H1 (cell line): ENCODE results near the gene BEX2. TPM values are rescaled to one million over a fixed set of nuclear protein-coding genes. Genes with fewer than 3 reads are reported as not detected.

Experiments
- CTCF ChIA-PET: fragments of 300-600 bp; sonication (Branson Sonifier 250); formaldehyde crosslinking; loops from one replicate; lab custom pipeline; 2021; ENCODE audit not compliant: partially characterized antibody; lab: Charles Lee
- POLR2A ChIA-PET: fragments of 300-600 bp; sonication (Branson Sonifier 250); formaldehyde crosslinking; loops from one replicate; lab custom pipeline; 2021; ENCODE audit warnings: inconsistent platforms; ENCODE audit not compliant: partially characterized antibody; lab: Charles Lee
- DNase-seq, 2 experiments: peaks; one replicate each; pipeline versions ENCODE4 v3.0.0 to v3.0.0-alpha.2; 2010 to 2022; ENCODE audit warnings: low spot score in 2 of 2, low read depth in 1 of 2, mixed read lengths in 1 of 2
- FAIRE-seq: peaks from 2 replicates; lab custom pipeline; 2011; peaks lifted over from hg19 to GRCh38; lab: Jason Lieb, UNC
- H2AFZ ChIP-seq: 2 replicates; pipeline ENCODE4 v1.8.1; 2012; ENCODE audit warnings: low read length, inconsistent platforms
- H2AK5ac ChIP-seq: 2 replicates; pipeline ENCODE4 v1.6.1; 2013; ENCODE audit warnings: low read depth, low read length
- H2BK120ac ChIP-seq: replicated peaks from 2 replicates; pipeline ENCODE3; 2013; ENCODE audit warnings: low read depth, low read length, inconsistent platforms
- H2BK12ac ChIP-seq: 2 replicates; pipeline ENCODE4 v1.6.1; 2013; ENCODE audit warnings: low read depth, low read length
- H2BK15ac ChIP-seq: 2 replicates; pipeline ENCODE4 v1.6.1; 2013; ENCODE audit warnings: low read length
- H2BK20ac ChIP-seq: 2 replicates; pipeline ENCODE4 v1.6.1; 2013; ENCODE audit warnings: low read length
- H2BK5ac ChIP-seq: 2 replicates; pipeline ENCODE4 v1.6.1; 2013; ENCODE audit warnings: low read depth, low read length
- H3K14ac ChIP-seq: 2 replicates; pipeline ENCODE4 v1.6.1; 2013; ENCODE audit warnings: inconsistent platforms; ENCODE audit not compliant: insufficient read length
- H3K18ac ChIP-seq: 2 replicates; pipeline ENCODE4 v1.6.1; 2013; ENCODE audit warnings: low read length; ENCODE audit errors: extremely low read depth
- H3K23ac ChIP-seq: 2 replicates; pipeline ENCODE4 v1.6.1; 2013; ENCODE audit warnings: inconsistent platforms; ENCODE audit not compliant: insufficient read length
- H3K23me2 ChIP-seq: 2 replicates; pipeline ENCODE4 v1.6.1; 2013; ENCODE audit warnings: low read depth, low read length
- H3K27ac ChIP-seq: 2 replicates; pipeline ENCODE4 v1.6.1; 2011; ENCODE audit warnings: low read depth, low read length, inconsistent platforms
- H3K27me3 ChIP-seq, 4 experiments: replicated peaks in 1 of 4; 1 replicate in 1 of 4; 2 replicates in 3 of 4; pipeline versions ENCODE4 v1.6.1 to v1.8.1; 2011 to 2013; ENCODE audit warnings: low read length in 3 of 4, mild to moderate bottlenecking in 3 of 4, inconsistent platforms in 2 of 4, mixed read lengths in 2 of 4, moderate library complexity in 1 of 4; ENCODE audit not compliant: control insufficient read depth in 3 of 4, insufficient read depth in 3 of 4; ENCODE audit errors: extremely low read depth in 1 of 4
- H3K36me3 ChIP-seq, 4 experiments: 2 replicates each; pipeline versions ENCODE4 v1.6.1 to v1.8.1; 2011 to 2013; ENCODE audit warnings: mild to moderate bottlenecking in 4 of 4, low read length in 3 of 4, moderate library complexity in 2 of 4, control low read depth in 1 of 4, inconsistent platforms in 1 of 4; ENCODE audit not compliant: insufficient read depth in 4 of 4, control insufficient read depth in 2 of 4
- H3K4ac ChIP-seq: replicated peaks from 2 replicates; pipeline ENCODE3; 2013; ENCODE audit warnings: low read length, low read depth, mixed read lengths, inconsistent platforms; ENCODE audit not compliant: insufficient read length
- H3K4me1 ChIP-seq, 4 experiments: replicated peaks in 1 of 4; 1 replicate in 1 of 4; 2 replicates in 3 of 4; pipeline versions ENCODE4 v1.6.1 to v1.8.1; 2011 to 2013; ENCODE audit warnings: low read length in 3 of 4, inconsistent platforms in 2 of 4, mixed read lengths in 1 of 4; ENCODE audit not compliant: insufficient read depth in 4 of 4, control insufficient read depth in 3 of 4
- H3K4me2 ChIP-seq, 2 experiments: 2 replicates each; pipeline versions ENCODE4 v1.6.1 to v1.8.1; 2011 to 2013; ENCODE audit warnings: low read depth in 2 of 2, low read length in 2 of 2, control low read depth in 1 of 2, inconsistent platforms in 1 of 2, mild to moderate bottlenecking in 1 of 2; ENCODE audit not compliant: insufficient read depth in 1 of 2
- H3K4me3 ChIP-seq, 4 experiments: fragments of 200-600, 300-600 bp in 1 of 4; sonication (generic), shearing (Covaris generic), sonication (Bioruptor Twin) in 1 of 4; 2 replicates each; pipeline versions ENCODE4 v1.5.1 to v1.8.1; 2011 to 2016; ENCODE audit warnings: low read length in 4 of 4, low read depth in 3 of 4, control low read depth in 2 of 4, inconsistent platforms in 2 of 4, mild to moderate bottlenecking in 2 of 4, mixed read lengths in 1 of 4, moderate library complexity in 1 of 4; ENCODE audit not compliant: insufficient read depth in 2 of 4; ENCODE audit errors: extremely low read depth in 1 of 4
- H3K56ac ChIP-seq: replicated peaks from 2 replicates; pipeline ENCODE3; 2013; ENCODE audit warnings: low read depth, mild to moderate bottlenecking, mixed read lengths, low read length, inconsistent platforms; ENCODE audit not compliant: insufficient read length
- H3K79me1 ChIP-seq: 2 replicates; pipeline ENCODE4 v1.6.1; 2013; ENCODE audit warnings: low read depth, low read length, control low read depth
- H3K79me2 ChIP-seq, 2 experiments: 2 replicates each; pipeline versions ENCODE4 v1.6.1 to v1.8.1; 2012 to 2013; ENCODE audit warnings: low read length in 2 of 2, mild to moderate bottlenecking in 2 of 2, inconsistent platforms in 1 of 2; ENCODE audit not compliant: insufficient read depth in 2 of 2, control insufficient read depth in 1 of 2
- H3K9ac ChIP-seq, 4 experiments: replicated peaks in 1 of 4; 1 replicate in 1 of 4; 2 replicates in 3 of 4; pipeline versions ENCODE4 v1.6.1 to v1.8.1; 2011 to 2013; ENCODE audit warnings: low read depth in 3 of 4, low read length in 3 of 4, control low read depth in 2 of 4, mild to moderate bottlenecking in 2 of 4, moderate library complexity in 2 of 4, inconsistent platforms in 1 of 4; ENCODE audit errors: extremely low read depth in 1 of 4
- H3K9me3 ChIP-seq, 2 experiments: 2 replicates each; pipeline versions ENCODE4 v1.6.1 to v1.8.1; 2012 to 2013; ENCODE audit warnings: mild to moderate bottlenecking in 2 of 2, moderate library complexity in 2 of 2, control low read depth in 1 of 2, inconsistent platforms in 1 of 2, low read depth in 1 of 2, low read length in 1 of 2, mixed read lengths in 1 of 2; ENCODE audit not compliant: insufficient read depth in 2 of 2
- H4K20me1 ChIP-seq, 2 experiments: replicated peaks in 1 of 2; 2 replicates each; pipeline versions ENCODE3 to v1.8.1; 2011 to 2013; ENCODE audit warnings: inconsistent platforms in 2 of 2, low read length in 2 of 2, mild to moderate bottlenecking in 1 of 2; ENCODE audit not compliant: insufficient read depth in 2 of 2, control insufficient read depth in 1 of 2
- H4K5ac ChIP-seq: 2 replicates; pipeline ENCODE4 v1.6.1; 2013; ENCODE audit warnings: low read length, low read depth, mixed read lengths, inconsistent platforms; ENCODE audit not compliant: insufficient read length
- H4K8ac ChIP-seq: 2 replicates; pipeline ENCODE4 v1.8.0; 2013; ENCODE audit warnings: mild to moderate bottlenecking, moderate library complexity, low read length, inconsistent platforms; ENCODE audit not compliant: insufficient read depth; ENCODE audit errors: extremely low read depth
- H4K91ac ChIP-seq: replicated peaks from 2 replicates; pipeline ENCODE3; 2013; ENCODE audit warnings: low read length, mixed read lengths, inconsistent platforms; ENCODE audit not compliant: insufficient read length
- ATF2 ChIP-seq: IDR thresholded peaks from 2 replicates; pipeline ENCODE4 v1.6.1; 2012; ENCODE audit warnings: low read length, inconsistent platforms
- CEBPB ChIP-seq: IDR thresholded peaks from 2 replicates; pipeline ENCODE4 v1.6.1; 2012; ENCODE audit warnings: low read depth, low read length
- CHD2 ChIP-seq: IDR thresholded peaks from 2 replicates; pipeline ENCODE4 v1.6.1; 2012; ENCODE audit warnings: low read length, improper control_type of control experiment
- HDAC2 ChIP-seq, 2 experiments: fragments of 300-600 bp in 1 of 2; sonication (generic) in 1 of 2; IDR thresholded peaks; 2 replicates each; pipeline ENCODE4 v1.6.1; 2011 to 2012; ENCODE audit warnings: low read depth in 2 of 2, low read length in 2 of 2, mild to moderate bottlenecking in 2 of 2, moderate library complexity in 2 of 2, borderline replicate concordance in 1 of 2, inconsistent platforms in 1 of 2
- MAFK ChIP-seq: IDR thresholded peaks from 2 replicates; pipeline ENCODE4 v1.6.1; 2012; ENCODE audit warnings: low read depth, mild to moderate bottlenecking, improper control_type of control experiment, low read length
- POLR2A ChIP-seq, 2 experiments: IDR thresholded peaks; 1 replicate in 1 of 2; 2 replicates in 1 of 2; pipeline ENCODE4 v1.6.1; 2011; ENCODE audit warnings: low read depth in 2 of 2, low read length in 2 of 2, mild to moderate bottlenecking in 2 of 2; ENCODE audit errors: control extremely low read depth in 1 of 2
- POU5F1 ChIP-seq: IDR thresholded peaks from 2 replicates; pipeline ENCODE4 v1.6.1; 2011; ENCODE audit warnings: low read depth, mild to moderate bottlenecking, low read length, moderate library complexity
- SAP30 ChIP-seq: fragments of 300-600 bp; sonication (generic); IDR thresholded peaks from 2 replicates; pipeline ENCODE4 v1.7.1; 2012; ENCODE audit warnings: low read length, moderate library complexity, mild to moderate bottlenecking, inconsistent platforms; ENCODE audit not compliant: insufficient read depth, insufficient replicate concordance
- SP2 ChIP-seq: IDR thresholded peaks from 2 replicates; pipeline ENCODE4 v1.6.1; 2012; ENCODE audit warnings: mild to moderate bottlenecking, low read length, inconsistent platforms
- TEAD4 ChIP-seq: IDR thresholded peaks from 2 replicates; pipeline ENCODE4 v1.6.1; 2012; ENCODE audit warnings: low read depth, low read length, inconsistent platforms, mixed read lengths
- YY1 ChIP-seq: IDR thresholded peaks from 2 replicates; pipeline ENCODE4 v1.6.1; 2011; ENCODE audit warnings: low read depth, mild to moderate bottlenecking, low read length
- WGBS, 2 experiments: shearing (Covaris generic) in 1 of 2; methylation state at CpG; one replicate each; pipeline versions ENCODE4 v1.1.6 to v1.1.7; 2013 to 2015; ENCODE audit warnings: low lambda C conversion rate in 2 of 2, mixed read lengths in 2 of 2, inconsistent platforms in 1 of 2, low coverage in 1 of 2, missing lambda C conversion rate in 1 of 2; ENCODE audit not compliant: insufficient replicate concordance in 2 of 2, insufficient coverage in 1 of 2, insufficient read length in 1 of 2; ENCODE audit errors: extremely low coverage in 1 of 2, missing lambda C conversion rate in 1 of 2; 5-methylcytosine and 5-hydroxymethylcytosine counted together
- polyA plus RNA-seq, 7 experiments: library from polyadenylated mRNA; depleted of rRNA in 3 of 7; stranded (reverse) in 5 of 7; unstranded in 2 of 7; fragments of >200 nt in 5 of 7; fragments of 200-250 nt in 2 of 7; gene quantifications; 1 replicate in 5 of 7; 2 replicates in 1 of 7; 4 replicates in 1 of 7; pipeline versions ENCODE4 v1.2.1 to v1.2.3, GENCODE V29; 2011 to 2013; ENCODE audit warnings: missing spikeins in 2 of 7, mixed read lengths in 2 of 7
- total RNA-seq: library from RNA; stranded (reverse); fragmentation: NEBNext Ultra II Directional; extraction: Animal tissue kit (Norgen Biotek cat#: 25700); gene quantifications from 2 replicates; pipeline ENCODE4 v1.2.1, GENCODE V29; 2021

The BEX2 gene
- total and polyA plus RNA-seq, 2 of the 8 experiments (the other 6 are each of a cell fraction or from before 2014, with no cell fraction given), result 53.8 to 60.2 TPM

GRCh38 chrX:103338663-103339062, 27.9 kb upstream of the BEX2 start:
- H3K4ac ChIP-seq, result no peak overlapping the region
- no peak overlapping the region for H3K18ac ChIP-seq
- no peak overlapping the region; the same call in 1 of the 2 replicates for H2AFZ ChIP-seq
- no peak overlapping the region for H2BK120ac ChIP-seq
- H4K91ac ChIP-seq, result no peak overlapping the region
- H3K9me3 ChIP-seq, result no peaks in the 10 kb centered on the region
- H3K4me3 ChIP-seq, result no peak overlapping the region
- no peak overlapping the region for H3K23ac ChIP-seq
- no peaks in the 10 kb centered on the region for H3K79me1 ChIP-seq
- no peak overlapping the region for H3K14ac ChIP-seq
- H2AK5ac ChIP-seq, result no peak overlapping the region
- no peaks in the 10 kb centered on the region for H3K4me1 ChIP-seq
- no peaks in the 10 kb centered on the region for H3K36me3 ChIP-seq
- no peaks in the 10 kb centered on the region for H3K23me2 ChIP-seq
- no peaks in the 10 kb centered on the region for H4K20me1 ChIP-seq
- H4K5ac ChIP-seq, result no peak overlapping the region
- H2BK20ac ChIP-seq, result no peak overlapping the region
- H3K27me3 ChIP-seq, result no peaks in the 10 kb centered on the region
- no peak overlapping the region for H4K8ac ChIP-seq
- ChIA-PET POLR2A (interaction anchor here (0.8 kb wide), 1 partner anchor 85 kb away, joined by 3 read pairs; no protein-coding TSS in a partner anchor), CTCF (interaction anchor here (0.6 to 2.7 kb wide), 4 partner anchors 125 to 1220 kb away, joined by 3 to 15 read pairs (median 4); no protein-coding TSS in a partner anchor)
- no peak overlapping the region for H2BK15ac ChIP-seq
- FAIRE-seq, result no peak
- no peak overlapping the region for H3K56ac ChIP-seq
- DNase-seq, result no peak
- no peak overlapping the region for H2BK12ac ChIP-seq
- no peak overlapping the region for H3K4me2 ChIP-seq
- no peak overlapping the region for H3K27ac ChIP-seq
- WGBS, 2 experiments, result 79% methylated on average over 3 of the region's 3 CpGs; no CpG with 5 or more reads in 1 of the 2 experiments
- H2BK5ac ChIP-seq, result no peak overlapping the region
- no peak overlapping the region for H3K9ac ChIP-seq
- no peaks in the 10 kb centered on the region for H3K79me2 ChIP-seq
- TF ChIP-seq CEBPB (no peak), MAFK (no peak), SP2 (no peak), SAP30 (no peak), YY1 (no peak), TEAD4 (no peak), ATF2 (no peak), POLR2A (IDR thresholded peaks at IDR 0.05; ENCODE audit: control extremely low read depth in 1 of 2, low read depth in 2 of 2, low read length in 2 of 2) (no peak), HDAC2 (IDR thresholded peaks at IDR 0.05; ENCODE audit: borderline replicate concordance in 1 of 2, low read depth in 2 of 2, low read length in 2 of 2) (no peak), CHD2 (no peak), POU5F1 (no peak)
